SK-N-SH (cell line): ENCODE data around the gene PLEKHD1. TPM values are rescaled to one million over a fixed set of nuclear protein-coding genes. Genes with fewer than 3 reads are reported as not detected.

Source experiments
- CTCF ChIA-PET: fragments of 300-600, 350-600 bp; formaldehyde crosslinking; extraction: SDS; loops from one replicate; lab custom pipeline; 2021; lab: Yijun Ruan, JAX
- POLR2A ChIA-PET: fragments of 350-600 bp; sonication (Branson Sonifier 250); formaldehyde crosslinking; extraction: SDS; loops from one replicate; lab custom pipeline; 2020; ENCODE audit warnings: antibody characterized with exemption, inconsistent platforms; lab: Yijun Ruan, JAX
- DNase-seq: peaks from one replicate; pipeline ENCODE4 v3.0.0; 2012
- H2AFZ ChIP-seq: fragments of 200-600 bp; sonication (generic); 2 replicates; pipeline ENCODE4 v1.8.1; 2016; ENCODE audit warnings: antibody characterized with exemption, mild to moderate bottlenecking, low read depth
- H3F3A ChIP-seq: fragments of 200-600 bp; sonication (generic); replicated peaks from 2 replicates; pipeline ENCODE3; 2016; ENCODE audit warnings: antibody characterized with exemption, mild to moderate bottlenecking; ENCODE audit not compliant: insufficient read depth
- H3K27ac ChIP-seq, 2 experiments: fragments of 200-500 bp in 1 of 2; fragments of 200-600 bp in 1 of 2; sonication (Bioruptor generic) in 1 of 2; sonication (generic), shearing (Covaris generic) in 1 of 2; 2 replicates each; pipeline versions ENCODE4 v1.5.1 to v1.6.1; 2014 to 2016; ENCODE audit warnings: low read depth in 2 of 2, inconsistent platforms in 1 of 2, low read length in 1 of 2, mild to moderate bottlenecking in 1 of 2, mixed read lengths in 1 of 2
- H3K27me3 ChIP-seq: fragments of 200-600 bp; sonication (generic), shearing (Covaris generic); 2 replicates; pipeline ENCODE4 v1.6.1; 2016; ENCODE audit warnings: mixed run types; ENCODE audit not compliant: insufficient read depth
- H3K36me3 ChIP-seq, 2 experiments: fragments of 200-500 bp in 1 of 2; fragments of 200-600 bp in 1 of 2; sonication (Bioruptor generic) in 1 of 2; sonication (generic) in 1 of 2; replicated peaks in 1 of 2; 2 replicates each; pipeline versions ENCODE3 to v1.5.1; 2014 to 2016; ENCODE audit warnings: low read length in 1 of 2, mild to moderate bottlenecking in 1 of 2; ENCODE audit not compliant: insufficient read depth in 2 of 2, control insufficient read depth in 1 of 2
- H3K4me1 ChIP-seq, 2 experiments: fragments of 200-500 bp in 1 of 2; fragments of 200-600 bp in 1 of 2; sonication (Bioruptor generic) in 1 of 2; sonication (generic), shearing (Covaris generic) in 1 of 2; 2 replicates each; pipeline versions ENCODE4 v1.5.1 to v1.6.1; 2014 to 2016; ENCODE audit warnings: low read depth in 1 of 2, low read length in 1 of 2, mixed run types in 1 of 2; ENCODE audit not compliant: insufficient read depth in 2 of 2, control insufficient read depth in 1 of 2
- H3K4me2 ChIP-seq: fragments of 200-600 bp; sonication (generic), shearing (Covaris generic); 2 replicates; pipeline ENCODE4 v1.6.1; 2017; ENCODE audit warnings: mixed run types
- H3K4me3 ChIP-seq, 2 experiments: fragments of 200-500 bp in 1 of 2; fragments of 200-600 bp in 1 of 2; sonication (Bioruptor generic) in 1 of 2; sonication (generic), shearing (Covaris generic) in 1 of 2; 2 replicates each; pipeline versions ENCODE4 v1.5.1 to v1.8.1; 2014 to 2016; ENCODE audit warnings: low read depth in 2 of 2, inconsistent platforms in 1 of 2, low read length in 1 of 2, mild to moderate bottlenecking in 1 of 2, mixed read lengths in 1 of 2, moderate library complexity in 1 of 2
- H3K79me2 ChIP-seq: fragments of 200-600 bp; sonication (generic); 2 replicates; pipeline ENCODE4 v1.8.1; 2017; ENCODE audit warnings: mild to moderate bottlenecking; ENCODE audit not compliant: insufficient read depth
- H3K9ac ChIP-seq: fragments of 200-600 bp; sonication (generic); 2 replicates; pipeline ENCODE4 v1.6.1; 2017; ENCODE audit warnings: mixed run types
- H3K9me2 ChIP-seq: fragments of 200-600 bp; sonication (generic); 2 replicates; pipeline ENCODE4 v1.6.1; 2017; ENCODE audit warnings: mixed run types
- H3K9me3 ChIP-seq: fragments of 200-600 bp; sonication (generic); 2 replicates; pipeline ENCODE4 v1.6.1; 2017; ENCODE audit warnings: mixed run types, mild to moderate bottlenecking, moderate library complexity
- H4K20me1 ChIP-seq: fragments of 200-600 bp; sonication (generic); 2 replicates; pipeline ENCODE4 v1.6.1; 2017; ENCODE audit warnings: mild to moderate bottlenecking, mixed run types; ENCODE audit not compliant: insufficient read depth
- FOXM1 ChIP-seq: IDR thresholded peaks from 2 replicates; pipeline ENCODE4 v1.4.0; 2012; ENCODE audit warnings: low read depth, mild to moderate bottlenecking
- JUND ChIP-seq: IDR thresholded peaks from 2 replicates; pipeline ENCODE4 v1.4.0; 2012
- NRF1 ChIP-seq: IDR thresholded peaks from 2 replicates; pipeline ENCODE4 v1.6.1; 2012; ENCODE audit warnings: low read depth, mild to moderate bottlenecking, low read length
- RAD21 ChIP-seq: IDR thresholded peaks from 2 replicates; pipeline ENCODE4 v1.6.1; 2012; ENCODE audit warnings: mild to moderate bottlenecking, low read length
- SIN3A ChIP-seq: IDR thresholded peaks from 2 replicates; pipeline ENCODE4 v1.6.1; 2012; ENCODE audit warnings: low read depth, mild to moderate bottlenecking, low read length, moderate library complexity, borderline replicate concordance
- SMC3 ChIP-seq: IDR thresholded peaks from 2 replicates; pipeline ENCODE4 v1.6.1; 2012; ENCODE audit warnings: low read depth, low read length, improper control_type of control experiment
- TCF12 ChIP-seq: IDR thresholded peaks from 2 replicates; pipeline ENCODE4 v1.4.0; 2012
- TEAD4 ChIP-seq: IDR thresholded peaks from 2 replicates; pipeline ENCODE4 v1.4.0; 2012; ENCODE audit warnings: mild to moderate bottlenecking, borderline replicate concordance; ENCODE audit not compliant: insufficient read depth
- WGBS: methylation state at CpG from one replicate; pipeline ENCODE4 v1.1.6; 2017; ENCODE audit warnings: low lambda C conversion rate; 5-methylcytosine and 5-hydroxymethylcytosine counted together
- polyA plus RNA-seq, 3 experiments: library from polyadenylated mRNA; depleted of rRNA; stranded (reverse); fragments of >200 nt; gene quantifications; 2 replicates each; pipeline ENCODE4 v1.2.3, GENCODE V29; 2012
- TF ChIP-seq, protein P1 (sequence below): fragments of 200-600 bp; sonication (generic); IDR thresholded peaks from 2 replicates; pipeline ENCODE4 v1.6.1; 2017; ENCODE audit warnings: antibody characterized with exemption, mild to moderate bottlenecking, moderate library complexity
- TF ChIP-seq, protein P2 (sequence below): IDR thresholded peaks from 2 replicates; pipeline ENCODE4 v1.6.1; 2012; ENCODE audit warnings: mild to moderate bottlenecking, low read depth, low read length, moderate library complexity
- TF ChIP-seq, protein P3 (sequence below): IDR thresholded peaks from 2 replicates; pipeline ENCODE4 v1.4.0; 2012; ENCODE audit warnings: low read depth, borderline replicate concordance
- TF ChIP-seq, protein P4 (sequence below): fragments of 150-350 bp; IDR thresholded peaks from 2 replicates; pipeline ENCODE4 v1.6.1; 2017; ENCODE audit warnings: antibody characterized with exemption, low read length, low read depth, borderline replicate concordance
- TF ChIP-seq, protein P5 (sequence below): fragments of 150-350 bp; IDR thresholded peaks from 2 replicates; pipeline ENCODE4 v1.6.1; 2016; ENCODE audit warnings: mild to moderate bottlenecking, low read depth, low read length

PLEKHD1 gene
- polyA plus RNA-seq, 1 of the 3 experiments (the other 2 are of a cell fraction): 0.05 TPM

DNA sequence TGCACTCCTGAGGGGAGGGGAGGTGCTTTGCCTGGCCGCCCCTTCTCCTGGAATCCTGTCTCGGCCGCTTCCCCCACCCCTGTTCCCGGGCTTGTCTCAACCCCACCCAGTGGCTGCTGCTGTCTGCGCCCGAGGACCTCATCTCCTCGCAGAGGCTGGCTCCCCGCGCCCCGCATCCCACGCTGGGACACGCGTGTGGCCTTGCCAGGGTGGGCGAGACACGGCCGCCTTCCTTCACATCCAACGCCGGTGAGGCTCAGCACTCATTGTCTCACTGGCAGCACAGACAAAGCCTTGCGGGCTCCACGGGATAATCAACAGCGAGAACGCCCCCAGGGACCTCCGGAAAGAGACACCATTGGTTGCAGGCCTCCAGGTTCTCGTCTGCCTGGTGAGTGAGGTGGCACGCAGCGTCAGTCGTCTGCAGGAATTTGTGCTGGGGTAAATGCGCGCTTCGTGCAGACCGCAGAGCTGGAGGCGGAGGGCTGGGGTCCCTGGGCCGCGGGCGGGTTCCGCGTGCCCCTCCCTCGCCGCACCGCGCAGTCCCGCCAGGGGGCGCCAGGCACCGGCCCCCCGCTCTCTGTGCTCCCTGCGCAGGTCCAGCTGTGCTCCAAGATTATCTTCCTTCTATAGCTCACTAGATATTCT is 63.3 kb downstream of the PLEKHD1 start:
- Histone ChIP-seq H3K4me1 (no peaks in the 10 kb centered on the region), H3K4me2 (no peak overlapping the region), H3K9me3 (no peaks in the 10 kb centered on the region), H3F3A (no peaks in the 10 kb centered on the region), H3K9ac (no peak overlapping the region), H3K9me2 (no peaks in the 10 kb centered on the region), H3K27me3 (no peaks in the 10 kb centered on the region; the same call in 1 of the 2 replicates)
- TF ChIP-seq NRF1 (0 out of 2 replicates have a peak, but pooled peaks have one; percentile 31), TCF12 (no peak), RAD21 (peak; percentile 48), SMC3 (peak; percentile 27; the same call in 1 of the 2 replicates)
- TF ChIP-seq, protein P1, sequence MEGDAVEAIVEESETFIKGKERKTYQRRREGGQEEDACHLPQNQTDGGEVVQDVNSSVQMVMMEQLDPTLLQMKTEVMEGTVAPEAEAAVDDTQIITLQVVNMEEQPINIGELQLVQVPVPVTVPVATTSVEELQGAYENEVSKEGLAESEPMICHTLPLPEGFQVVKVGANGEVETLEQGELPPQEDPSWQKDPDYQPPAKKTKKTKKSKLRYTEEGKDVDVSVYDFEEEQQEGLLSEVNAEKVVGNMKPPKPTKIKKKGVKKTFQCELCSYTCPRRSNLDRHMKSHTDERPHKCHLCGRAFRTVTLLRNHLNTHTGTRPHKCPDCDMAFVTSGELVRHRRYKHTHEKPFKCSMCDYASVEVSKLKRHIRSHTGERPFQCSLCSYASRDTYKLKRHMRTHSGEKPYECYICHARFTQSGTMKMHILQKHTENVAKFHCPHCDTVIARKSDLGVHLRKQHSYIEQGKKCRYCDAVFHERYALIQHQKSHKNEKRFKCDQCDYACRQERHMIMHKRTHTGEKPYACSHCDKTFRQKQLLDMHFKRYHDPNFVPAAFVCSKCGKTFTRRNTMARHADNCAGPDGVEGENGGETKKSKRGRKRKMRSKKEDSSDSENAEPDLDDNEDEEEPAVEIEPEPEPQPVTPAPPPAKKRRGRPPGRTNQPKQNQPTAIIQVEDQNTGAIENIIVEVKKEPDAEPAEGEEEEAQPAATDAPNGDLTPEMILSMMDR: peak; percentile 62
- TF ChIP-seq, all 33 proteins: peak for 4
- no peaks in the 10 kb centered on the region for H4K20me1 ChIP-seq
- DNase-seq: peak; percentile 87
- ChIA-PET CTCF (interaction anchor here (0.6 to 16.4 kb wide), 20 partner anchors 10 to 1962 kb away, joined by 3 to 368 read pairs (median 4); partner anchors contain the start of gene CCDC177), POLR2A (interaction anchor here (1.0 kb wide), 1 partner anchor 26 kb away, joined by 3 read pairs; the partner anchor contains the start of gene CCDC177)
- 49% methylated on average over 27 of the region's 46 CpGs for WGBS
- no peak overlapping the region for H2AFZ ChIP-seq
- no peak overlapping the region for H3K27ac ChIP-seq
- no peaks in the 10 kb centered on the region for H3K79me2 ChIP-seq
- H3K4me3 ChIP-seq: peak overlapping the region in 1 of 2 experiments; percentile 54; a peak in 1 of 4 replicates
- H3K36me3 ChIP-seq: no peaks in the 10 kb centered on the region

DNA sequence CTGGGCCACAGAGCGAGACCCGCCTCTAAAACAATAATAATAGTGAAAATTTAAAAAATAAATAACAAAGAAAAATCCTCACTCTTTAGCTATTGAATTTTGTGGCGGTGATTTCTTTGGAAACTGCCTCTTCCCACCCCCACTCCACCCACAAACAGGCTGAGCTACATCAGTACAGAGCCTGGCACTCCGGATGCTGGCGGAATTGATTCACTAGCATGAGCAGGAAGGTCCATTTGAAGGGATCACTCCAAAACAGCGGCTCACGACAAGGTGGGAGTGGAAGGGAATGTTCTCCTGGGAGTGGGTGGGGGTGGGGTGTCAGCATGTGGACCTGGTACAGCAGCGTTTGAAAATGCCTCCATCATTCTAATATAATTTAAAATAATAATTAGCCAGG is 64.0 kb downstream of the PLEKHD1 start:
- no peak overlapping the region for H2AFZ ChIP-seq
- H3K27me3 ChIP-seq: no peaks in the 10 kb centered on the region; the same call in 1 of the 2 replicates
- no peaks in the 10 kb centered on the region for H3K9me2 ChIP-seq
- H3K79me2 ChIP-seq: no peaks in the 10 kb centered on the region
- H3K4me2 ChIP-seq: no peak overlapping the region
- H3K27ac ChIP-seq: no peak overlapping the region
- ChIA-PET POLR2A (interaction anchor here (1.0 kb wide), 1 partner anchor 26 kb away, joined by 3 read pairs; the partner anchor contains the start of gene CCDC177), CTCF (interaction anchor here (0.6 to 16.4 kb wide), 19 partner anchors 9 to 1961 kb away, joined by 3 to 368 read pairs (median 4); partner anchors contain the start of gene CCDC177)
- WGBS: 78% methylated on average over 8 of the region's 8 CpGs
- H3K4me3 ChIP-seq: no peak overlapping the region
- DNase-seq: no peak
- H3K4me1 ChIP-seq: no peaks in the 10 kb centered on the region
- H3K9ac ChIP-seq: no peak overlapping the region
- no peaks in the 10 kb centered on the region for H3F3A ChIP-seq
- H3K36me3 ChIP-seq: no peaks in the 10 kb centered on the region
- no peaks in the 10 kb centered on the region for H4K20me1 ChIP-seq
- no peaks in the 10 kb centered on the region for H3K9me3 ChIP-seq
- TF ChIP-seq, protein P2, sequence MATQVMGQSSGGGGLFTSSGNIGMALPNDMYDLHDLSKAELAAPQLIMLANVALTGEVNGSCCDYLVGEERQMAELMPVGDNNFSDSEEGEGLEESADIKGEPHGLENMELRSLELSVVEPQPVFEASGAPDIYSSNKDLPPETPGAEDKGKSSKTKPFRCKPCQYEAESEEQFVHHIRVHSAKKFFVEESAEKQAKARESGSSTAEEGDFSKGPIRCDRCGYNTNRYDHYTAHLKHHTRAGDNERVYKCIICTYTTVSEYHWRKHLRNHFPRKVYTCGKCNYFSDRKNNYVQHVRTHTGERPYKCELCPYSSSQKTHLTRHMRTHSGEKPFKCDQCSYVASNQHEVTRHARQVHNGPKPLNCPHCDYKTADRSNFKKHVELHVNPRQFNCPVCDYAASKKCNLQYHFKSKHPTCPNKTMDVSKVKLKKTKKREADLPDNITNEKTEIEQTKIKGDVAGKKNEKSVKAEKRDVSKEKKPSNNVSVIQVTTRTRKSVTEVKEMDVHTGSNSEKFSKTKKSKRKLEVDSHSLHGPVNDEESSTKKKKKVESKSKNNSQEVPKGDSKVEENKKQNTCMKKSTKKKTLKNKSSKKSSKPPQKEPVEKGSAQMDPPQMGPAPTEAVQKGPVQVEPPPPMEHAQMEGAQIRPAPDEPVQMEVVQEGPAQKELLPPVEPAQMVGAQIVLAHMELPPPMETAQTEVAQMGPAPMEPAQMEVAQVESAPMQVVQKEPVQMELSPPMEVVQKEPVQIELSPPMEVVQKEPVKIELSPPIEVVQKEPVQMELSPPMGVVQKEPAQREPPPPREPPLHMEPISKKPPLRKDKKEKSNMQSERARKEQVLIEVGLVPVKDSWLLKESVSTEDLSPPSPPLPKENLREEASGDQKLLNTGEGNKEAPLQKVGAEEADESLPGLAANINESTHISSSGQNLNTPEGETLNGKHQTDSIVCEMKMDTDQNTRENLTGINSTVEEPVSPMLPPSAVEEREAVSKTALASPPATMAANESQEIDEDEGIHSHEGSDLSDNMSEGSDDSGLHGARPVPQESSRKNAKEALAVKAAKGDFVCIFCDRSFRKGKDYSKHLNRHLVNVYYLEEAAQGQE: no peak
- no peak for TF ChIP-seq FOXM1
- TF ChIP-seq, protein P3, sequence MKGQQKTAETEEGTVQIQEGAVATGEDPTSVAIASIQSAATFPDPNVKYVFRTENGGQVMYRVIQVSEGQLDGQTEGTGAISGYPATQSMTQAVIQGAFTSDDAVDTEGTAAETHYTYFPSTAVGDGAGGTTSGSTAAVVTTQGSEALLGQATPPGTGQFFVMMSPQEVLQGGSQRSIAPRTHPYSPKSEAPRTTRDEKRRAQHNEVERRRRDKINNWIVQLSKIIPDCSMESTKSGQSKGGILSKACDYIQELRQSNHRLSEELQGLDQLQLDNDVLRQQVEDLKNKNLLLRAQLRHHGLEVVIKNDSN: no peak
- TF ChIP-seq TEAD4: no peak
- TF ChIP-seq JUND: no peak
- TF ChIP-seq, protein P4, sequence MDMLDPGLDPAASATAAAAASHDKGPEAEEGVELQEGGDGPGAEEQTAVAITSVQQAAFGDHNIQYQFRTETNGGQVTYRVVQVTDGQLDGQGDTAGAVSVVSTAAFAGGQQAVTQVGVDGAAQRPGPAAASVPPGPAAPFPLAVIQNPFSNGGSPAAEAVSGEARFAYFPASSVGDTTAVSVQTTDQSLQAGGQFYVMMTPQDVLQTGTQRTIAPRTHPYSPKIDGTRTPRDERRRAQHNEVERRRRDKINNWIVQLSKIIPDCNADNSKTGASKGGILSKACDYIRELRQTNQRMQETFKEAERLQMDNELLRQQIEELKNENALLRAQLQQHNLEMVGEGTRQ: no peak
- TF ChIP-seq, protein P5, sequence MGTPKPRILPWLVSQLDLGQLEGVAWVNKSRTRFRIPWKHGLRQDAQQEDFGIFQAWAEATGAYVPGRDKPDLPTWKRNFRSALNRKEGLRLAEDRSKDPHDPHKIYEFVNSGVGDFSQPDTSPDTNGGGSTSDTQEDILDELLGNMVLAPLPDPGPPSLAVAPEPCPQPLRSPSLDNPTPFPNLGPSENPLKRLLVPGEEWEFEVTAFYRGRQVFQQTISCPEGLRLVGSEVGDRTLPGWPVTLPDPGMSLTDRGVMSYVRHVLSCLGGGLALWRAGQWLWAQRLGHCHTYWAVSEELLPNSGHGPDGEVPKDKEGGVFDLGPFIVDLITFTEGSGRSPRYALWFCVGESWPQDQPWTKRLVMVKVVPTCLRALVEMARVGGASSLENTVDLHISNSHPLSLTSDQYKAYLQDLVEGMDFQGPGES: no peak
- TF ChIP-seq SIN3A: no peak
- TF ChIP-seq, protein P1: no peak
- no peak for TF ChIP-seq SMC3
- no peak for TF ChIP-seq TCF12
